Osteoblast (primary cell): Measurements from ENCODE around the gene TRAK1. TPM values are rescaled to one million over a fixed set of nuclear protein-coding genes. Genes with fewer than 3 reads are reported as not detected.
"Not testable (repeated sequence)": the region's sequence is repeated elsewhere in the genome, so short reads cannot be mapped to it uniquely, and the experiment has no call there.

Experiments used
- DNase-seq: peaks from one replicate; pipeline ENCODE4 v3.0.0; 2011; ENCODE audit warnings: low spot score, mixed read lengths; ENCODE audit not compliant: insufficient read length; ENCODE audit errors: missing footprints
- H2AFZ ChIP-seq: 2 replicates; pipeline ENCODE4 v1.6.0; 2011; ENCODE audit warnings: mild to moderate bottlenecking, low read length
- H3K27ac ChIP-seq: 2 replicates; pipeline ENCODE4 v1.5.1; 2011; ENCODE audit warnings: mild to moderate bottlenecking, low read depth, low read length, moderate library complexity
- H3K27me3 ChIP-seq: 2 replicates; pipeline ENCODE4 v1.6.0; 2012; ENCODE audit warnings: mild to moderate bottlenecking, control low read depth, inconsistent platforms, low read length, moderate library complexity; ENCODE audit not compliant: insufficient read depth
- H3K36me3 ChIP-seq: 2 replicates; pipeline ENCODE4 v1.5.1; 2011; ENCODE audit warnings: mild to moderate bottlenecking, low read length, control low read depth, moderate library complexity; ENCODE audit not compliant: insufficient read depth
- H3K4me1 ChIP-seq: 2 replicates; pipeline ENCODE4 v1.5.1; 2011; ENCODE audit warnings: mild to moderate bottlenecking, low read length, control low read depth, moderate library complexity; ENCODE audit not compliant: insufficient read depth
- H3K4me2 ChIP-seq: 2 replicates; pipeline ENCODE4 v1.6.0; 2011; ENCODE audit warnings: mild to moderate bottlenecking, low read length; ENCODE audit not compliant: insufficient read depth
- H3K4me3 ChIP-seq: fragments of 200-600 bp; sonication (generic); 3 replicates; pipeline ENCODE4 v1.5.1; 2012; ENCODE audit warnings: mild to moderate bottlenecking, low read length, inconsistent platforms; ENCODE audit not compliant: insufficient read depth
- H3K79me2 ChIP-seq: 2 replicates; pipeline ENCODE4 v1.6.0; 2012; ENCODE audit warnings: mild to moderate bottlenecking, low read length, control low read depth, inconsistent platforms; ENCODE audit not compliant: insufficient read depth
- H3K9me3 ChIP-seq: 2 replicates; pipeline ENCODE4 v1.5.1; 2011; ENCODE audit warnings: low read depth, low read length, control low read depth
- H4K20me1 ChIP-seq: 2 replicates; pipeline ENCODE4 v1.6.0; 2012; ENCODE audit warnings: mild to moderate bottlenecking, low read length, control low read depth; ENCODE audit not compliant: insufficient read depth
- CTCF ChIP-seq: IDR thresholded peaks from 2 replicates; pipeline ENCODE4 v1.5.1; 2011; ENCODE audit warnings: mild to moderate bottlenecking, low read depth, low read length, moderate library complexity; ENCODE audit errors: extremely low read depth
- total RNA-seq: library from RNA; depleted of rRNA; stranded (reverse); fragments of >200 nt; gene quantifications from 2 replicates; pipeline ENCODE4 v1.2.3, GENCODE V29; 2012

Gene TRAK1
- total RNA-seq: 60.4 and 65.7 TPM in 2 replicates

DNA sequence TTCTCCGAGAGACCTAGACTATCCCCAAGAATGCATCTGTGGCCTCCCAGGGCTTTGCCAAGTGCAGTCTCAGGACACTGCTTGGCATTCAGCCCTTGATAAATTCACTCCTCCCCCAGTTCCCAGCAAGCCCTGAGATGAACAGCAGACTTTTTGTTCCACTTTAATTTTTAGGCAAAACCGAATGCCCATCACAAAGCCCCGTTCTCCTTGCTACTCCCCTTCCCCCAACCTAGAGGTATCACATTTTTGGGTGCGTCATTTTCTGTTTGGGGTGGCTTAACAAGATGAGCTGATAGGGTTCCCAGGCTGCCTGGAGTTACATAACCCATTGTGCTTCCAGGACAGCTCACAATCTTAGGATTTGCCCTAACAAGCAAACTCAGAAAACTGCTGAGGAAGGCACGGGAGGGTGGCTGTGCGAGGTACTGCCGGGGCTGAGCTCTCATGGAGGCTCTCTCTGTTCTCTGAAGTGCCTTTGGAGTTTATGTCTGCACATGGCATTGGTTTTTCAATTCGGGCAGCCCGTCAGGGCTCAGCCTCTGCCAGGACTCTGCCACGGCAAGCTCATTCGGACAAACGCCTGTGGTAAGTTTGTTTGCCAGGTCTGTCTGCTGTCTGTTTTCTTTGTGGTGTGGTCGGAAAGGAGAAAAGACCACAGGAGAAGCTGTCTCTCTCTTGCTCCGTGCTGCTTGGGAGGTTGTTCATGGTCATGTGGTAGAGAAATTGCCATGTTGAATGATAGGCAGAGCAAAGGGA lies at the start of gene TRAK1:
TRAK1 (plus strand) TSS at position 385 of the 759 bp plus-strand sequence; CDS start at position 498, 113 bp downstream.
- peak within 1 kb of the TSS; percentile 4 for H2AFZ ChIP-seq
- H3K27ac ChIP-seq: peak within 1 kb of the TSS; percentile 90
- peaks cover 66% of the 10 kb centered on the region for H3K79me2 ChIP-seq
- H3K4me2 ChIP-seq: peak within 1 kb of the TSS; percentile 75
- H3K36me3 ChIP-seq: peaks cover 12% of the 10 kb centered on the region
- no peak for TF ChIP-seq CTCF
- peak; percentile 83 for DNase-seq
- peaks cover 2% of the 10 kb centered on the region for H4K20me1 ChIP-seq
- peak within 1 kb of the TSS; percentile 57 for H3K4me3 ChIP-seq
- peaks cover 24% of the 10 kb centered on the region for H3K4me1 ChIP-seq
- no peaks in the 10 kb centered on the region for H3K9me3 ChIP-seq
- H3K27me3 ChIP-seq: no peaks in the 10 kb centered on the region

GRCh38 chr3:42042747-42043098 lies 48.4 kb upstream of the TRAK1 start:
- Histone ChIP-seq H4K20me1 (peaks cover 4% of the 10 kb centered on the region), H3K27ac (peak overlapping the region; percentile 89), H3K4me2 (peak overlapping the region; percentile 75), H3K27me3 (no peaks in the 10 kb centered on the region), H3K79me2 (peaks cover 82% of the 10 kb centered on the region), H3K9me3 (no peaks in the 10 kb centered on the region), H3K4me1 (peaks cover 31% of the 10 kb centered on the region), H3K36me3 (no peaks in the 10 kb centered on the region), H2AFZ (no peak overlapping the region), H3K4me3 (peak overlapping the region; percentile 19)
- no peak for TF ChIP-seq CTCF
- no peak for DNase-seq

- Histone ChIP-seq H3K9me3 (no peaks in the 10 kb centered on the region), H2AFZ (no peak overlapping the region), H3K4me3 (peak overlapping the region; percentile 19), H3K4me2 (peak overlapping the region; percentile 75), H3K27ac (peak overlapping the region; percentile 89), H3K27me3 (no peaks in the 10 kb centered on the region), H3K79me2 (peaks cover 82% of the 10 kb centered on the region), H3K4me1 (peaks cover 30% of the 10 kb centered on the region), H4K20me1 (peaks cover 4% of the 10 kb centered on the region), H3K36me3 (no peaks in the 10 kb centered on the region)
- no peak for TF ChIP-seq CTCF
- DNase-seq: peak; percentile 73
Measured at GRCh38 chr3:42043099-42043813, 47.9 kb upstream of the TRAK1 start.

GRCh38 chr3:42045708-42046243 lies 45.4 kb upstream of the TRAK1 start:
- peaks cover 80% of the 10 kb centered on the region for H3K79me2 ChIP-seq
- H3K27me3 ChIP-seq: no peaks in the 10 kb centered on the region
- H3K4me3 ChIP-seq: no peak overlapping the region
- no peak overlapping the region for H3K4me2 ChIP-seq
- H2AFZ ChIP-seq: no peak overlapping the region
- no peaks in the 10 kb centered on the region for H3K9me3 ChIP-seq
- H4K20me1 ChIP-seq: peaks cover 4% of the 10 kb centered on the region
- no peak for DNase-seq
- H3K4me1 ChIP-seq: peaks cover 30% of the 10 kb centered on the region
- H3K27ac ChIP-seq: peak overlapping the region; percentile 88
- no peaks in the 10 kb centered on the region for H3K36me3 ChIP-seq
- no peak for TF ChIP-seq CTCF

GRCh38 chr3:42048526-42048925 lies 42.6 kb upstream of the TRAK1 start:
- DNase-seq, H3K27ac ChIP-seq, H3K4me2 ChIP-seq, H2AFZ ChIP-seq, H3K9me3 ChIP-seq, H3K4me3 ChIP-seq, H3K27me3 ChIP-seq, H3K36me3 ChIP-seq: not testable (repeated sequence)
- Histone ChIP-seq H3K79me2 (peaks cover 71% of the 10 kb centered on the region), H3K4me1 (peaks cover 40% of the 10 kb centered on the region), H4K20me1 (peaks cover 11% of the 10 kb centered on the region)
